ENCODE measurements around the gene CFH.
"Not testable (repeated sequence)": the region's sequence is repeated elsewhere in the genome, so short reads cannot be mapped to it uniquely, and the experiment has no call there.

Gene CFH

DNA sequence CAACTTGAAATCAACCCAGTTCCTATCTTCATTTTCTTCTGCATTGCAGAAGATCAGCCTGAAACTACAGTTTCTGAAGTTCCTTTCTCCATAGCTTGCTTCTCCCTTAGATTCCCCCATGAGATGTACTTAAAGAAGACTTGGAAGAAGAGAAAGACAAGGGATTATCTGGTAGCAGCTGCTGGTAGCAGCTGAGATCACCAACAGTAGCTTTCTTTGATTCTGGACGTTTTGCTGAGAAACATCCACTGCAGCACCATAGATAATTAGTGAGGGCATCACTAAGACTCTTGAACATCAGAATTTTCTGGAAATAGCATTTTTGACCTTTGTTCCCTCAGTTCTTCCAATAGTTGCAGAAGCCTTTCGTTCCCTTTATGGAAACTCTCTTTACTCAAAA is 122.3 kb downstream of the CFH start:
- H3K4me1 ChIP-seq (ENCODE audit: low read depth, poor library complexity, severe bottlenecking): peaks cover 34% of the 10 kb centered on the region
- H2AFZ ChIP-seq (ENCODE audit: low read depth): peak overlapping the region; percentile 17
- H3K9ac ChIP-seq: no peak overlapping the region
- no peaks in the 10 kb centered on the region for H3K36me3 ChIP-seq (ENCODE audit: insufficient read depth)
- H4K20me1 ChIP-seq (ENCODE audit: insufficient read depth): no peaks in the 10 kb centered on the region
- H3K27me3 ChIP-seq (ENCODE audit: insufficient read depth, low read depth): no peaks in the 10 kb centered on the region
- peak overlapping the region; percentile 76 for H3K4me3 ChIP-seq (IDR thresholded peaks at IDR 0.05; ENCODE audit: insufficient read depth, low read depth, low read length)
- H3K4me2 ChIP-seq: peak overlapping the region; percentile 38
- peak overlapping the region; percentile 43 for H3K27ac ChIP-seq
- H3K79me2 ChIP-seq (ENCODE audit: insufficient read depth, low read depth): no peaks in the 10 kb centered on the region
- TF ChIP-seq, protein P1, sequence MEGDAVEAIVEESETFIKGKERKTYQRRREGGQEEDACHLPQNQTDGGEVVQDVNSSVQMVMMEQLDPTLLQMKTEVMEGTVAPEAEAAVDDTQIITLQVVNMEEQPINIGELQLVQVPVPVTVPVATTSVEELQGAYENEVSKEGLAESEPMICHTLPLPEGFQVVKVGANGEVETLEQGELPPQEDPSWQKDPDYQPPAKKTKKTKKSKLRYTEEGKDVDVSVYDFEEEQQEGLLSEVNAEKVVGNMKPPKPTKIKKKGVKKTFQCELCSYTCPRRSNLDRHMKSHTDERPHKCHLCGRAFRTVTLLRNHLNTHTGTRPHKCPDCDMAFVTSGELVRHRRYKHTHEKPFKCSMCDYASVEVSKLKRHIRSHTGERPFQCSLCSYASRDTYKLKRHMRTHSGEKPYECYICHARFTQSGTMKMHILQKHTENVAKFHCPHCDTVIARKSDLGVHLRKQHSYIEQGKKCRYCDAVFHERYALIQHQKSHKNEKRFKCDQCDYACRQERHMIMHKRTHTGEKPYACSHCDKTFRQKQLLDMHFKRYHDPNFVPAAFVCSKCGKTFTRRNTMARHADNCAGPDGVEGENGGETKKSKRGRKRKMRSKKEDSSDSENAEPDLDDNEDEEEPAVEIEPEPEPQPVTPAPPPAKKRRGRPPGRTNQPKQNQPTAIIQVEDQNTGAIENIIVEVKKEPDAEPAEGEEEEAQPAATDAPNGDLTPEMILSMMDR (conservative IDR thresholded peaks at IDR 0.05; ENCODE audit: low read depth, low read length): no peak

DNA sequence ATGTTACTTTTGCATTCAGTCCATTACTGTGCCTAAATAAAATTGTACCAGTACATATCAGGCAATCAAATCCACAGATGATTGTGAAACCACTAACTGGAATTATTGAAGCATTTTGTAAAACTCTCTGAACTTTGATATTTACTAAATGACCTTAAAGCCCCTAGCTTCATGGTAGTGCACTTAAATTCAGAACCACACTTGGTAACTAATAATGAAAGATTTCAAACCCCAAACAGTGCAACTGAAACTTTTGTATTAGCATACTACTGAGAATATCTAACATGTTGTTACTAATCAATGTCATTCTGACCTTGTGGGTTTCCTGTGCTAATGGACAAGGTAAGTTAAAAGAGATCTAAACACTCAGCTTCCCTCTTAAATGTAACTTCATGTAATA is 122.8 kb downstream of the CFH start, which contains the start of gene CFHR3:
CFHR3 (plus strand) TSS at position 238 of the 400 bp plus-strand sequence; CDS start at position 285, 47 bp downstream.
- H3K4me3 ChIP-seq (IDR thresholded peaks at IDR 0.05; ENCODE audit: insufficient read depth, low read depth, low read length): peak within 1 kb of the TSS; percentile 76
- peak within 1 kb of the TSS; percentile 43 for H3K27ac ChIP-seq
- no peaks in the 10 kb centered on the region for H3K79me2 ChIP-seq (ENCODE audit: insufficient read depth, low read depth)
- no peaks in the 10 kb centered on the region for H3K36me3 ChIP-seq (ENCODE audit: insufficient read depth)
- TF ChIP-seq, protein P1 (conservative IDR thresholded peaks at IDR 0.05; ENCODE audit: low read depth, low read length): no peak
- peaks cover 34% of the 10 kb centered on the region for H3K4me1 ChIP-seq (ENCODE audit: low read depth, poor library complexity, severe bottlenecking)
- no peaks in the 10 kb centered on the region for H4K20me1 ChIP-seq (ENCODE audit: insufficient read depth)
- H3K27me3 ChIP-seq (ENCODE audit: insufficient read depth, low read depth): no peaks in the 10 kb centered on the region
- H2AFZ ChIP-seq (ENCODE audit: low read depth): peak within 1 kb of the TSS; percentile 17
- H3K4me2 ChIP-seq: peak within 1 kb of the TSS; percentile 38
- no peak within 1 kb of the TSS for H3K9ac ChIP-seq

DNA sequence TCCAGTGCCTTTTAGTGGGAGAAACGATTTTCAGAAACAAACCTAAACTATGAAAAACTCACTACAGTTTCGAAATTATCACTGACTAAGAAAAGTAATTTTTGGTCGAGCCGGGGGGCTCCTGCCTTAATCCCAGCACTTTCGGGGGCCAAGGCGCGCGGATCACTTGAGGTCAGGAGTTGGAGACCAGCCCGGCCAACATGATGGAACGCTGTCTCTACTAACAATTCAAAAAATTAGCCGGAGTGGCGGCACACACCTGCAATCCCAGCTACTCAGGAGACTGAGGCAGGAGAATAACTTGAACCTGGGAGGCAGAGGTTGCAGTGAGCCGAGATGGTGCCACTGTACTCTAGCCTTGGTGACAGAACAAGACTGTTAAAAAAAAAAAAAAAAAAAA is 125.8 kb downstream of the CFH start:
- H3K27me3 ChIP-seq (ENCODE audit: insufficient read depth, low read depth): no peaks in the 10 kb centered on the region
- no peaks in the 10 kb centered on the region for H3K36me3 ChIP-seq (ENCODE audit: insufficient read depth)
- no peak overlapping the region for H3K9ac ChIP-seq
- no peaks in the 10 kb centered on the region for H4K20me1 ChIP-seq (ENCODE audit: insufficient read depth)
- no peak overlapping the region for H3K4me3 ChIP-seq (IDR thresholded peaks at IDR 0.05; ENCODE audit: insufficient read depth, low read depth, low read length)
- TF ChIP-seq, protein P1 (conservative IDR thresholded peaks at IDR 0.05; ENCODE audit: low read depth, low read length): no peak
- no peak overlapping the region for H3K4me2 ChIP-seq
- no peak overlapping the region for H2AFZ ChIP-seq (ENCODE audit: low read depth)
- peaks cover 34% of the 10 kb centered on the region for H3K4me1 ChIP-seq (ENCODE audit: low read depth, poor library complexity, severe bottlenecking)
- H3K79me2 ChIP-seq (ENCODE audit: insufficient read depth, low read depth): no peaks in the 10 kb centered on the region
- no peak overlapping the region for H3K27ac ChIP-seq

DNA sequence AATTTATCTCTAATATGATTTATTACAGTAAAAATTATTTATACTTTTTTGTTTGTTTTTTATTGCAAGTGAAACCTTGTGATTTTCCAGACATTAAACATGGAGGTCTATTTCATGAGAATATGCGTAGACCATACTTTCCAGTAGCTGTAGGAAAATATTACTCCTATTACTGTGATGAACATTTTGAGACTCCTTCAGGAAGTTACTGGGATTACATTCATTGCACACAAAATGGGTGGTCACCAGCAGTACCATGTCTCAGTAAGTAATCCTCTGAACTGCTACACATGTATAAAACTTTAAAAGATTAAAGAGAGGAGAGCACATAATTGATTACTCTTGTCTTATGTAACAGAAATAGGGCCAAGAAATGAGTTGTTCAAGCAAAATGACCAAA is 127.2 kb downstream of the CFH start:
- Histone ChIP-seq H3K79me2 (ENCODE audit: insufficient read depth, low read depth) (no peaks in the 10 kb centered on the region), H3K4me3 (IDR thresholded peaks at IDR 0.05; ENCODE audit: insufficient read depth, low read depth, low read length) (no peak overlapping the region), H3K4me2 (no peak overlapping the region), H3K9ac (no peak overlapping the region), H3K27me3 (ENCODE audit: insufficient read depth, low read depth) (no peaks in the 10 kb centered on the region), H2AFZ (ENCODE audit: low read depth) (no peak overlapping the region), H3K36me3 (ENCODE audit: insufficient read depth) (no peaks in the 10 kb centered on the region), H3K4me1 (ENCODE audit: low read depth, poor library complexity, severe bottlenecking) (peaks cover 19% of the 10 kb centered on the region), H4K20me1 (ENCODE audit: insufficient read depth) (no peaks in the 10 kb centered on the region), H3K27ac (no peak overlapping the region)
- TF ChIP-seq, protein P1 (conservative IDR thresholded peaks at IDR 0.05; ENCODE audit: low read depth, low read length): peak; percentile 42; the same call in 1 of the 2 replicates

GRCh38 chr1:196791252-196791651 is 139.4 kb downstream of the CFH start:
- H3K9ac ChIP-seq; H3K4me2 ChIP-seq; H3K27me3 ChIP-seq (ENCODE audit: insufficient read depth, low read depth); H3K27ac ChIP-seq; H3K36me3 ChIP-seq (ENCODE audit: insufficient read depth); H4K20me1 ChIP-seq (ENCODE audit: insufficient read depth); H2AFZ ChIP-seq (ENCODE audit: low read depth); H3K79me2 ChIP-seq (ENCODE audit: insufficient read depth, low read depth); H3K4me3 ChIP-seq (IDR thresholded peaks at IDR 0.05; ENCODE audit: insufficient read depth, low read depth, low read length): not testable (repeated sequence)
- peaks cover 44% of the 10 kb centered on the region for H3K4me1 ChIP-seq (ENCODE audit: low read depth, poor library complexity, severe bottlenecking)

- not testable (repeated sequence) for H4K20me1 ChIP-seq (ENCODE audit: insufficient read depth); H3K36me3 ChIP-seq (ENCODE audit: insufficient read depth); H3K27me3 ChIP-seq (ENCODE audit: insufficient read depth, low read depth); H3K79me2 ChIP-seq (ENCODE audit: insufficient read depth, low read depth); H3K4me3 ChIP-seq (IDR thresholded peaks at IDR 0.05; ENCODE audit: insufficient read depth, low read depth, low read length); H3K9ac ChIP-seq; H2AFZ ChIP-seq (ENCODE audit: low read depth)
- Histone ChIP-seq H3K4me1 (ENCODE audit: low read depth, poor library complexity, severe bottlenecking) (peaks cover 58% of the 10 kb centered on the region), H3K27ac (peak overlapping the region; percentile 41), H3K4me2 (peak overlapping the region; percentile 62)
Measured at GRCh38 chr1:196794103-196794502, 142.3 kb downstream of the CFH start.
